GM12878 (cell line): ENCODE data around the gene SLC34A1. TPM values are rescaled to one million over a fixed set of nuclear protein-coding genes. Genes with fewer than 3 reads are reported as not detected.

Source experiments
- ATAC-seq: fragments of 200-7000 bp; cut with Tn5 transposase; 3 replicates; pipeline ENCODE4 v1.9.1; 2020; ENCODE audit warnings: mild to moderate bottlenecking, moderate library complexity
- BruUV-seq: library from RNA; stranded (reverse); fragments of 400-500 nt; replicated peaks from 2 replicates; lab custom pipeline; 2021; lab: Mats Ljungman, UMichigan
- CTCF ChIA-PET: fragments of 300-600 bp; sonication (Branson Sonifier 250); formaldehyde crosslinking; extraction: SDS; loops from one replicate; lab custom pipeline; 2021; ENCODE audit warnings: inconsistent platforms; lab: Yijun Ruan, JAX
- POLR2A ChIA-PET: fragments of 350-600 bp; formaldehyde crosslinking; extraction: SDS; loops from one replicate; lab custom pipeline; 2021; ENCODE audit warnings: inconsistent platforms; lab: Charles Lee
- RAD21 ChIA-PET: fragments of 300-600 bp; sonication (Branson Sonifier 250); formaldehyde crosslinking; loops from one replicate; lab custom pipeline; 2023; ENCODE audit warnings: antibody characterized with exemption; ENCODE audit not compliant: unreplicated experiment; lab: Charles Lee
- SMC1A ChIA-PET: fragments of 300-600 bp; sonication (Branson Sonifier 250); formaldehyde crosslinking; loops from one replicate; lab custom pipeline; 2023; ENCODE audit not compliant: unreplicated experiment, uncharacterized antibody; lab: Charles Lee
- DNase-seq: peaks from one replicate; pipeline ENCODE4 v3.0.0-alpha.2; 2011; ENCODE audit warnings: low read depth, low spot score
- FAIRE-seq: peaks from 3 replicates; lab custom pipeline; 2011; peaks lifted over from hg19 to GRCh38; lab: Jason Lieb, UNC
- H2AFZ ChIP-seq: 2 replicates; pipeline ENCODE4 v1.6.0; 2011; ENCODE audit warnings: low read depth, low read length, control low read depth; ENCODE audit not compliant: control insufficient read depth
- H3K27ac ChIP-seq: 2 replicates; pipeline ENCODE4 v1.5.1; 2011; ENCODE audit warnings: control low read depth; ENCODE audit not compliant: control insufficient read depth, insufficient read depth
- H3K27me3 ChIP-seq, 2 experiments: replicated peaks in 1 of 2; 2 replicates each; pipeline versions ENCODE4 v1.6.0 to v1.6.1; 2011; ENCODE audit warnings: low read length in 1 of 2; ENCODE audit not compliant: control insufficient read depth in 2 of 2, insufficient read depth in 2 of 2
- H3K36me3 ChIP-seq, 2 experiments: 2 replicates each; pipeline ENCODE4 v1.5.1; 2011; ENCODE audit warnings: low read length in 1 of 2; ENCODE audit not compliant: control insufficient read depth in 2 of 2, insufficient read depth in 2 of 2
- H3K4me1 ChIP-seq: 2 replicates; pipeline ENCODE4 v1.6.1; 2011; ENCODE audit warnings: mild to moderate bottlenecking, low read length, moderate library complexity, mixed read lengths; ENCODE audit not compliant: control insufficient read depth, insufficient read depth
- H3K4me2 ChIP-seq: 2 replicates; pipeline ENCODE4 v1.6.0; 2011; ENCODE audit warnings: control low read depth; ENCODE audit not compliant: control insufficient read depth, insufficient read depth
- H3K4me3 ChIP-seq: fragments of 200-600 bp; sonication (generic); 2 replicates; pipeline ENCODE4 v1.5.1; 2016
- H3K79me2 ChIP-seq: 2 replicates; pipeline ENCODE4 v1.6.0; 2011; ENCODE audit warnings: low read length; ENCODE audit not compliant: control insufficient read depth, insufficient read depth
- H3K9ac ChIP-seq: 2 replicates; pipeline ENCODE4 v1.8.0; 2011; ENCODE audit warnings: low read length, control low read depth, mixed read lengths; ENCODE audit not compliant: control insufficient read depth, insufficient read depth
- H3K9me3 ChIP-seq: replicated peaks from 3 replicates; pipeline ENCODE4 v1.5.1; 2011; ENCODE audit warnings: mild to moderate bottlenecking, low read length; ENCODE audit not compliant: control insufficient read depth, insufficient read depth
- H4K20me1 ChIP-seq: 2 replicates; pipeline ENCODE4 v1.6.0; 2011; ENCODE audit not compliant: control insufficient read depth, insufficient read depth
- BACH1 ChIP-seq: fragments of 450-650 bp; IDR thresholded peaks from 2 replicates; pipeline ENCODE4 v1.6.1; 2017; ENCODE audit warnings: mild to moderate bottlenecking, borderline replicate concordance
- BCLAF1 ChIP-seq: fragments of 450-650 bp; IDR thresholded peaks from 2 replicates; pipeline ENCODE4 v1.6.1; 2017; ENCODE audit warnings: antibody characterized with exemption, mild to moderate bottlenecking, moderate library complexity
- CBX3 ChIP-seq: fragments of 200-600 bp; sonication (generic); IDR thresholded peaks from 2 replicates; pipeline ENCODE4 v1.6.1; 2016; ENCODE audit warnings: low read depth, borderline replicate concordance
- FOS ChIP-seq: IDR thresholded peaks from 3 replicates; pipeline ENCODE4 v1.6.1; 2011; ENCODE audit warnings: borderline replicate concordance; ENCODE audit not compliant: insufficient read length; ENCODE audit errors: extremely low read depth
- HDAC2 ChIP-seq: fragments of 200-600 bp; sonication (generic); IDR thresholded peaks from 2 replicates; pipeline ENCODE4 v1.6.1; 2017
- IRF5 ChIP-seq: fragments of 450-650 bp; IDR thresholded peaks from 2 replicates; pipeline ENCODE4 v1.6.1; 2017; ENCODE audit warnings: borderline replicate concordance
- POLR2AphosphoS5 ChIP-seq: IDR thresholded peaks from 2 replicates; pipeline ENCODE4 v1.6.1; 2011; ENCODE audit warnings: mild to moderate bottlenecking, low read length, inconsistent platforms
- ZNF207 ChIP-seq: fragments of 450-650 bp; IDR thresholded peaks from 2 replicates; pipeline ENCODE4 v1.6.1; 2014; ENCODE audit warnings: antibody characterized with exemption, mild to moderate bottlenecking, borderline replicate concordance
- WGBS: methylation state at CpG from one replicate; pipeline ENCODE4 v1.1.6; 2016; ENCODE audit warnings: low lambda C conversion rate; ENCODE audit not compliant: insufficient replicate concordance, insufficient coverage; ENCODE audit errors: missing lambda C conversion rate; 5-methylcytosine and 5-hydroxymethylcytosine counted together
- in situ Hi-C: fragments of 300-500 bp; cut with MboI; formaldehyde crosslinking; loops from 9 replicates; pipeline ENCODE4 v1.14.3; 2018; ENCODE audit warnings: mixed read lengths
- intact Hi-C: fragments of 100-400 bp; cut with micrococcal nuclease; formaldehyde crosslinking; loops from one replicate; pipeline ENCODE4 v1.14.2; 2022; ENCODE audit not compliant: unreplicated experiment
- polyA plus RNA-seq, 11 experiments: library from polyadenylated mRNA; depleted of rRNA in 4 of 11; unstranded in 6 of 11; stranded (reverse) in 5 of 11; fragments of >200 nt; fragmentation: Nextera tagmentation in 4 of 11; fragmentation: Illumina TruSeq in 1 of 11; extraction: Ambion mirVana in 4 of 11; extraction: Trizol in 1 of 11; gene quantifications; 1 replicate in 1 of 11; 2 replicates in 10 of 11; pipeline versions ENCODE4 v1.2.1 to v1.2.3, GENCODE V29; 2011 to 2016; ENCODE audit warnings: inconsistent platforms in 2 of 11, missing spikeins in 2 of 11, low read depth in 1 of 11
- total RNA-seq, 4 experiments: library from RNA; depleted of rRNA in 3 of 4; stranded (reverse); fragments of >200 nt in 3 of 4; fragmentation: Illumina TruSeq in 1 of 4; extraction: Trizol in 1 of 4; gene quantifications; 2 replicates each; pipeline versions ENCODE4 v1.2.1 to v1.2.3, GENCODE V29; 2013 to 2021
- TF ChIP-seq, protein P1 (sequence below): fragments of 450-650 bp; formaldehyde crosslinking; IDR thresholded peaks from 2 replicates; pipeline ENCODE4 v1.5.0; 2022; ENCODE audit warnings: mild to moderate bottlenecking, missing genetic modification characterization
- TF ChIP-seq, protein P2 (sequence below): fragments of 450-650 bp; IDR thresholded peaks from 2 replicates; pipeline ENCODE4 v1.6.1; 2016; ENCODE audit warnings: mild to moderate bottlenecking

Gene SLC34A1
- total and polyA plus RNA-seq, 10 of the 15 experiments (the other 5 are each of a cell fraction or from before 2014, with no cell fraction given), result 0.03 to 0.14 (median 0.09) TPM; not detected in 2

DNA sequence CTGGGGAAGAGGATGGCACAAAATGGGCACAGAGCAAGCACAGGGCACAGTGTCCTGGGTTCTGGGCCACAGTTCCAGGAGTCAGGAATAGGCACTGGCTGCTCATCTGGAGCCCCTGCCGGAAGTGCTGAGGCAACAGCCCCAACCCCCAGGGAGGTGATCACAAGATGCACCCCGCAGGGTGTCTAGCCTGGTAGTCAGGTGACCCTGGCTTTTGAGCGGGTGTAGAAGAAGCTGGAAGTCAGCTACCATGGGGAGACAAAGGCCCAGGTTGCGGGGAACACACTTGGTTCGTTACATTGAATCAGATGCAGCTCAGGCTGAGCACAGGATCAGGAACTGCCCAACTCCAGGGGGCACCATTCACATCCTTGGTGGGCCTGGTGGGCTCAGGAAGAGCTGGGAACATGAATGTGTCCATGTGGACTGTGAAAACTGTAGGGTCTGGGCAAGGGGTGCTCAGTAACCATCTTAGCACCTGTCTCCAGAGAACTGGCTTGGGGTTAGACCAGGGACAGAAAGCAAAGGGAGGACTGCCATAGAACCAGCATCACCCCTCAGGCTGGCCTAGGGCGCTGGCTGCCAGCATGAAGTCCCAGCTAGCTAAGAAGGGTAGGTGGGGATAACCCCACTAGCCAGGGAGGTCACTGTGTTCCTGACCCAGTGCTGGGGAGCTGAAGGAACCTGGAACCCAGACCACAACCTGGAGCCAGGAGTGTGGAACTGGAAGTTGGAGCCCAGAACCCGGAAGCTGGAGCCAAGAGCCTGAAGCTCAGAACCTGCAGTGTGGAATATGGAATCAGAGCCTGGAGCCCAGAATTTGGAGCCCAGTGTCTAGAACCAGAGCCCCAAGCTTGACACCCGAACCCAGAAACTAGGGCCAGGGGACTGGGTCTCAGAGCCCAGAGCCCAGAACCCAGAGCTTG lies 6.1 kb upstream of the SLC34A1 start:
- H3K27ac ChIP-seq, result no peak overlapping the region
- no TSS peak for BruUV-seq
- no peaks in the 10 kb centered on the region for H3K27me3 ChIP-seq
- DNase-seq, result no peak
- H3K4me3 ChIP-seq, result no peak overlapping the region
- H4K20me1 ChIP-seq, result no peaks in the 10 kb centered on the region
- no peak overlapping the region for H3K4me2 ChIP-seq
- no peak for ATAC-seq
- ChIA-PET SMC1A (interaction anchor here (1.1 to 2.5 kb wide), 5 partner anchors 8 to 60 kb away, joined by 4 to 19 read pairs (median 6); no protein-coding TSS in a partner anchor), CTCF (interaction anchor here (0.6 to 5.8 kb wide), 12 partner anchors 8 to 807 kb away, joined by 3 to 45 read pairs (median 4); partner anchors contain the start of gene LMAN2), POLR2A (interaction anchor here (0.7 to 2.1 kb wide), 7 partner anchors 8 to 369 kb away, joined by 3 to 14 read pairs (median 5); no protein-coding TSS in a partner anchor), RAD21 (interaction anchor here (0.6 to 2.5 kb wide), 7 partner anchors 8 to 79 kb away, joined by 3 to 25 read pairs (median 4); partner anchors contain the start of gene LMAN2)
- peaks cover 0 to 2% of the 10 kb centered on the region in 2 experiments; a peak in 1 of 4 replicates for H3K36me3 ChIP-seq
- H3K9ac ChIP-seq, result no peak overlapping the region
- in situ Hi-C loops (loop anchor here (25.0 kb wide), 1 partner anchor 1341 kb away; no protein-coding TSS in a partner anchor), intact Hi-C loops (no loop called here)
- H3K4me1 ChIP-seq, result peaks cover 6% of the 10 kb centered on the region
- FAIRE-seq, result no peak
- no peaks in the 10 kb centered on the region for H3K9me3 ChIP-seq
- no peaks in the 10 kb centered on the region for H3K79me2 ChIP-seq
- H2AFZ ChIP-seq, result no peak overlapping the region
- 75% methylated on average over 8 of the region's 8 CpGs for WGBS
- TF ChIP-seq BACH1 (no peak), IRF5 (no peak), POLR2AphosphoS5 (no peak), FOS (no peak), BCLAF1 (no peak), CBX3 (no peak), ZNF207 (no peak), HDAC2 (no peak)
- TF ChIP-seq, protein P1, sequence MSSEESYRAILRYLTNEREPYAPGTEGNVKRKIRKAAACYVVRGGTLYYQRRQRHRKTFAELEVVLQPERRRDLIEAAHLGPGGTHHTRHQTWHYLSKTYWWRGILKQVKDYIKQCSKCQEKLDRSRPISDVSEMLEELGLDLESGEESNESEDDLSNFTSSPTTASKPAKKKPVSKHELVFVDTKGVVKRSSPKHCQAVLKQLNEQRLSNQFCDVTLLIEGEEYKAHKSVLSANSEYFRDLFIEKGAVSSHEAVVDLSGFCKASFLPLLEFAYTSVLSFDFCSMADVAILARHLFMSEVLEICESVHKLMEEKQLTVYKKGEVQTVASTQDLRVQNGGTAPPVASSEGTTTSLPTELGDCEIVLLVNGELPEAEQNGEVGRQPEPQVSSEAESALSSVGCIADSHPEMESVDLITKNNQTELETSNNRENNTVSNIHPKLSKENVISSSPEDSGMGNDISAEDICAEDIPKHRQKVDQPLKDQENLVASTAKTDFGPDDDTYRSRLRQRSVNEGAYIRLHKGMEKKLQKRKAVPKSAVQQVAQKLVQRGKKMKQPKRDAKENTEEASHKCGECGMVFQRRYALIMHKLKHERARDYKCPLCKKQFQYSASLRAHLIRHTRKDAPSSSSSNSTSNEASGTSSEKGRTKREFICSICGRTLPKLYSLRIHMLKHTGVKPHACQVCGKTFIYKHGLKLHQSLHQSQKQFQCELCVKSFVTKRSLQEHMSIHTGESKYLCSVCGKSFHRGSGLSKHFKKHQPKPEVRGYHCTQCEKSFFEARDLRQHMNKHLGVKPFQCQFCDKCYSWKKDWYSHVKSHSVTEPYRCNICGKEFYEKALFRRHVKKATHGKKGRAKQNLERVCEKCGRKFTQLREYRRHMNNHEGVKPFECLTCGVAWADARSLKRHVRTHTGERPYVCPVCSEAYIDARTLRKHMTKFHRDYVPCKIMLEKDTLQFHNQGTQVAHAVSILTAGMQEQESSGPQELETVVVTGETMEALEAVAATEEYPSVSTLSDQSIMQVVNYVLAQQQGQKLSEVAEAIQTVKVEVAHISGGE (CRISPR knock-in tag), result no peak
- TF ChIP-seq, protein P2, sequence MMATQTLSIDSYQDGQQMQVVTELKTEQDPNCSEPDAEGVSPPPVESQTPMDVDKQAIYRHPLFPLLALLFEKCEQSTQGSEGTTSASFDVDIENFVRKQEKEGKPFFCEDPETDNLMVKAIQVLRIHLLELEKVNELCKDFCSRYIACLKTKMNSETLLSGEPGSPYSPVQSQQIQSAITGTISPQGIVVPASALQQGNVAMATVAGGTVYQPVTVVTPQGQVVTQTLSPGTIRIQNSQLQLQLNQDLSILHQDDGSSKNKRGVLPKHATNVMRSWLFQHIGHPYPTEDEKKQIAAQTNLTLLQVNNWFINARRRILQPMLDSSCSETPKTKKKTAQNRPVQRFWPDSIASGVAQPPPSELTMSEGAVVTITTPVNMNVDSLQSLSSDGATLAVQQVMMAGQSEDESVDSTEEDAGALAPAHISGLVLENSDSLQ, result no peak
